Adipocyte (in vitro differentiated cells): ENCODE data around the gene KRTAP9-9.
"Not testable (repeated sequence)": the region's sequence is repeated elsewhere in the genome, so short reads cannot be mapped to it uniquely, and the experiment has no call there.

ENCODE experiments used
- DNase-seq: peaks from one replicate; pipeline ENCODE4 v3.0.0-alpha.2; 2015; ENCODE audit warnings: low read depth
- H3K27me3 ChIP-seq: replicated peaks from 2 replicates; pipeline ENCODE4 v1.7.0; 2013; ENCODE audit warnings: mild to moderate bottlenecking, low read length, moderate library complexity; ENCODE audit not compliant: control insufficient read depth, insufficient read depth
- H3K36me3 ChIP-seq: 2 replicates; pipeline ENCODE4 v1.7.0; 2013; ENCODE audit warnings: low read length, mild to moderate bottlenecking, moderate library complexity; ENCODE audit not compliant: control insufficient read depth, insufficient read depth, severe bottlenecking
- H3K4me1 ChIP-seq: 2 replicates; pipeline ENCODE4 v1.7.0; 2013; ENCODE audit warnings: mild to moderate bottlenecking, low read length, moderate library complexity; ENCODE audit not compliant: control insufficient read depth, insufficient read depth
- H3K4me3 ChIP-seq: 2 replicates; pipeline ENCODE4 v1.7.0; 2013; ENCODE audit warnings: mild to moderate bottlenecking, low read length, moderate library complexity
- H3K9ac ChIP-seq: 2 replicates; pipeline ENCODE4 v1.7.0; 2013; ENCODE audit warnings: mild to moderate bottlenecking, low read length, moderate library complexity
- H3K9me3 ChIP-seq: 2 replicates; pipeline ENCODE4 v1.7.0; 2013; ENCODE audit warnings: mild to moderate bottlenecking, low read length, moderate library complexity; ENCODE audit not compliant: control insufficient read depth

KRTAP9-9 gene

DNA sequence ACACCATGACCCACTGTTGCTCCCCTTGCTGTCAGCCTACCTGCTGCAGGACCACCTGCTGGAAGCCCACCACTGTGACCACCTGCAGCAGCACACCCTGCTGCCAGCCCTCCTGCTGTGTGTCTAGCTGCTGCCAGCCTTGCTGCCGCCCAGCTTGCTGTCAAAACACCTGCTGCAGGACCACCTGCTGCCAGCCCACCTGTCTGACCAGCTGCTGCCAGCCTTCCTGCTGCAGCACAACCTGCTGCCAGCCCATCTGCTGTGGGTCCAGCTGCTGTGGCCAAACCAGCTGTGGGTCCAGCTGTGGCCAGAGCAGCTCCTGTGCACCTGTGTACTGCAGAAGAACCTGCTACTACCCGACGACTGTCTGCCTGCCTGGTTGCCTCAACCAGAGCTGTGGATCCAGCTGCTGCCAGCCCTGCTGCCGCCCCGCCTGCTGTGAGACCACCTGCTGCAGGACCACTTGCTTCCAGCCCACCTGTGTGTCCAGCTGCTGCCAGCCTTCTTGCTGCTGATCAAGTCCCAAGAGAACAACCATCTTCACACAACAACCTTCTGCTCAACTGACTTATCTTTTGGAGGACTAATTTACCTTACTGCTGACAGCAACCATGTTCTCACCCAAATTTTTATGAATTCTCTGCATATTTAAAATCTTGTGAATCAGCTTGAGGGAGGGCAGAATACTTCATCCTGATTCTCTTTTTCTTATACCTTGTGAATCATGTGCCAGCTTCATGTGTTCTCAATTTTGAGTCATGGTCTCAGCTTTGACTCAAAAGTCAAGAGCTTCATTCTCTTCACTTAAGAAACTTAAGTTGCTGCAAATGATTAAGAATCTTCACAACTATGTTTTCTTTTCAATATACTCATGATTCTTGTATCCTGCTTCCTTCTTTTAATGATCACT, at the start of gene KRTAP9-9:
Gene KRTAP9-9 (plus strand): TSS at position 4 of the 910 bp plus-strand sequence.
- H3K27me3 ChIP-seq, H3K9ac ChIP-seq, H3K36me3 ChIP-seq, H3K4me3 ChIP-seq, H3K9me3 ChIP-seq: not testable (repeated sequence)
- peaks cover 23% of the 10 kb centered on the region for H3K4me1 ChIP-seq
- peak; percentile 43 for DNase-seq

DNA sequence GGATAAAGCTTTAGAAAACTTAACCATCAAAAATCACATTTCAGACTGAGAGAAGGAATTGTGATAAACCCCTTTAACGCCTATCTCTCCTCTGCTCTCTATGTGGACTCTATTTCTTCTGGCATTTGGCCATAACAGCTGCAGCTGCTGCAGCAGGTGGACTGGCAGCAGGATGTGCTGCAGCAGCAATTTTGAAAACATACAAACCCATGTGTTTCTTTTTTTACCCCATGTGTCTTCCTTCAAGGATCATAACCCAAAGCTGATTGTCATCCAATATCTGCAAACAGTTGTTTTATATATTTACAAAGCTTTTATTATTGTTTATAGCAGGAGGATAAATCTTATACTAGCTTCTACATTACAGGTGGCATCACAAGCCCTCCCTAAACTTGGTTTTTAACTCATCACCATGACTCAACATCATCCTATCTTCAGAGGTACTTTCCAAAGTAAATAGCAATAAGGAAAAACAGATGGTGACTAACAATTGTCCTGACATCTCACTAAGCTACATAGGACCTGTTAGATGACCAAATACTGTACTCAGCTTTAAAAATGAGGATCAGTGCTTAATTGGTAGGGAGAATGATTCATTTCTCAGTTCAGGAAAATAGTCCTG, 43.2 kb upstream of the KRTAP9-9 start:
- H3K4me3 ChIP-seq, result no peak overlapping the region
- peak; percentile 33 for DNase-seq

DNA sequence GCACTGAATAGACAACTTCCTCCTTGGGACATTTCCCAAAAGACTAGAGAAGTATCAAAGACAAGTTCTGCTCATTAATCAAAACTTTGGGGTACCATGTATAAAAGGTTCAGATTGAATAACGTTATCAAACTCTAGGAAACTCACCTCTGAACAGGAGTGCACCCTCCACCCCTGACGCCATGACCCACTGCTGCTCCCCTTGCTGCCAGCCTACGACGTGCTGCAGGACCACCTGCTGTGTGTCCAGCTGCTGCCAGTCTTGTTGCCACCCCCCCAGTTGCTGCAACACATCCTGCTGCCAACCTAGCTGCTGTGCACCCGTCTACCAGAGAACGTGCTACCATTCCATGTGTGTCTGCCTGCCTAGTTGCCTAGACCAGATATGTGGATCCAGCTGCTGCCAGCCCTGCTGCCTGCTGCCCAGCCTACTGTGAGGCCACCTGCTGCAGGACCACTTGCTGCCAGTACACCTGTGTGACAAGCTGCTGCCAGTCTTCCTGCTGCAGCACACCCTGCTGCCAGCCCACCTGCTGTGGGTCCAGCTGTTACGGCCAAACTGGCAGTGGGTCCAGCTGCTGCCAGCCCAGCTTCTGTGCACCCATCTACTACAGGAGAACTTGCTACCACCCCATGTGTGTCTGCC, 42.5 kb upstream of the KRTAP9-9 start:
- DNase-seq, result no peak
- Histone ChIP-seq H3K4me1 (no peaks in the 10 kb centered on the region), H3K9me3 (peaks cover 5% of the 10 kb centered on the region), H3K4me3 (no peak overlapping the region), H3K9ac (no peak overlapping the region), H3K27me3 (no peaks in the 10 kb centered on the region), H3K36me3 (no peaks in the 10 kb centered on the region)

More for the DNA sequence above, 43.2 kb upstream of the KRTAP9-9 start:
- Histone ChIP-seq H3K9ac (no peak overlapping the region), H3K27me3 (no peaks in the 10 kb centered on the region), H3K36me3 (no peaks in the 10 kb centered on the region), H3K9me3 (peaks cover 5% of the 10 kb centered on the region), H3K4me1 (no peaks in the 10 kb centered on the region)

DNA sequence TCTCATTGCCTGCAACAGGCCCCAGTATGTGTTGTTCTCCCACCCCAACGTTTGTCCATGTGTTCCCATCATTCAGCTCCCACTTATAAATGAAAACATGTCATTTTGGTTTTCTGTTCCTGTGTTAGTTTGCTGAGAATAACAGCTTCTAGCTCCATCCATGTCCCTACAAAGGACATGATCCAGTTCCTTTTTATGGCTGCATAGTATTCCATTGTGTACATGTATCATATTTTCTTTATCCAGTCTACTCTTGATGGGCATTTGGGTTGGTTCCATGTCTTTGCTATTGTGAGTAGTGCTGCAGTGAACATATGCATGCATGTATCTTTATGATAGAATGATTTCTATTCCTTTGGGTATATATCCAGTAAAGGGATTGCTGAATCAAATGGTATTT, 39.5 kb upstream of the KRTAP9-9 start:
- no peaks in the 10 kb centered on the region for H3K4me1 ChIP-seq
- H3K27me3 ChIP-seq, result no peaks in the 10 kb centered on the region
- no peaks in the 10 kb centered on the region for H3K9me3 ChIP-seq

DNA sequence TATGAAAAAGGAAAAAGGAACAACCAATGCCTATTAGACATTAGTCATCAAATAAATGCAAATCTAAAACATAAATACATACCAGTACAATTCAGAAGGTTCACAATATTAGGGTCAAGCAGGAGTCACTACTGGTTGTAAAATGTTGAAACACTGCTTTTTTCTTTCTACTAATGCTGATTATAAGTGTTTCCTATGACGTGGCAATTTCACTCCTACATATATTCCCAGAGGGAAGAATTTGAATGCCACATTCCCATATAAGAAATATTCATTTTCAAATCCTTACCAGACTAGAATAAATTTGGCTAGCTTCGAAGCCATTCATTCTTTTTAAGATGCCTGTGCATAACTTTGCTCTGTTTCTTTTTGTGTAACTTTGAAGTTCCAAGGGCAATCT, 31.4 kb upstream of the KRTAP9-9 start:
- Histone ChIP-seq H3K36me3 (no peaks in the 10 kb centered on the region), H3K9ac (no peak overlapping the region), H3K27me3 (peaks cover 5% of the 10 kb centered on the region), H3K9me3 (no peaks in the 10 kb centered on the region), H3K4me1 (no peaks in the 10 kb centered on the region), H3K4me3 (no peak overlapping the region)
- DNase-seq, result peak; percentile 12

More for the DNA sequence above, 39.5 kb upstream of the KRTAP9-9 start:
- no peak overlapping the region for H3K4me3 ChIP-seq
- no peak overlapping the region for H3K9ac ChIP-seq
- H3K36me3 ChIP-seq, result no peaks in the 10 kb centered on the region
- DNase-seq, result no peak

DNA sequence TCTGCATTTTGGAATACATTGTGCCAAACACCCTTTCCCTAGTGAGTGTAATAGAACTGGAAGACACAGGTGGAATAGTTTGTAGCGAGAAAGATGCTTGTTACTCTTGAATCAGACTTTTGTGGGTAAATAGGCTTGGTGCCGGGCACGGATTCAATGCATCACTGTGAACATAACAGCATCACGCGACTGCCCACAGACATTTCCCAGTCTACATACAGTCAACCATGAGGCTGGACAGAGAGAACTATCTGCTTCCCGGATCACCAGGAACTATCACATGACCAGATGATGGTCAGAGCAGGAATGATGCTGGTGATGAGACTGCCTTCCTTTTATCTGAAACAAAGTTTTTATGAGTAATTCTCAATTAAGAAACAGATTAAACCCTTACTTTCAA, 29.1 kb upstream of the KRTAP9-9 start:
- Histone ChIP-seq H3K27me3 (peaks cover 5% of the 10 kb centered on the region), H3K4me1 (no peaks in the 10 kb centered on the region), H3K4me3 (no peak overlapping the region), H3K9me3 (no peaks in the 10 kb centered on the region), H3K9ac (no peak overlapping the region), H3K36me3 (no peaks in the 10 kb centered on the region)
- DNase-seq, result no peak

DNA sequence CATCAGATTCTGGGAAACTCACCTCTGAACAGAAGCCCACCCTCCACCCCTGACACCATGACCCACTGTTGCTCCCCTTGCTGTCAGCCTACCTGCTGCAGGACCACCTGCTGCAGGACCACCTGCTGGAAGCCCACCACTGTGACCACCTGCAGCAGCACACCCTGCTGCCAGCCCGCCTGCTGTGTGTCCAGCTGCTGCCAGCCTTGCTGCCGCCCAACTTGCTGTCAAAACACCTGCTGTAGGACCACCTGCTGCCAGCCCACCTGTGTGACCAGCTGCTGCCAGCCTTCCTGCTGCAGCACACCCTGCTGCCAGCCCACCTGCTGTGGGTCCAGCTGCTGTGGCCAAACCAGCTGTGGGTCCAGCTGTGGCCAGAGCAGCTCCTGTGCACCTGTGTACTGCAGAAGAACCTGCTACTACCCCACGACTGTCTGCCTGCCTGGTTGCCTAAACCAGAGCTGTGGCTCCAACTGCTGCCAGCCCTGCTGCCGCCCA, 28.5 kb upstream of the KRTAP9-9 start, which contains the start of gene KRTAP9-2:
Gene KRTAP9-2 (plus strand): TSS at position 51 of the 498 bp plus-strand sequence. CDS start 7 bp downstream, at position 58.
- DNase-seq, H3K9me3 ChIP-seq, H3K9ac ChIP-seq, H3K36me3 ChIP-seq, H3K4me1 ChIP-seq, H3K4me3 ChIP-seq, H3K27me3 ChIP-seq: not testable (repeated sequence)

DNA sequence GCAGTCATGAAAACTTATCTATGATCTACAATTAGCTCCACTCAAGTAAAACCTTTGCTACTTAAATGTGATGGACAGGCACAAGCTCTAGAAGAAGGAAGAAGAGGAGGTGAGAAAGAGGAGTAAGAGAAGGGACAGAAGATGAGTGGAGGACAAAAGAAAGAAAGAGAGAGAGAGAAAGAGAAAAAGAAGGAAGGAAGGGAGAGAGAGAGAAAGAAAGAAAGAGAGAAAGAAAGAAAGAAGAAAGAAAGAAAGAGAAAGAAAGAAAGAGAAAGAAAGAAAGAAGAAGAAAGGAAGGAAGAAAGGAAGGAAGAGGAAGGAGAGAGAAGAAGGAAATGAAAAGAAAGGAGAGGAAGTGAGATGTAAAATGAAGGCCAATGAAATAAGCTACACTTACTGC, 25.1 kb upstream of the KRTAP9-9 start:
- no peak overlapping the region for H3K9ac ChIP-seq
- no peaks in the 10 kb centered on the region for H3K36me3 ChIP-seq
- peaks cover 21% of the 10 kb centered on the region for H3K27me3 ChIP-seq
- H3K9me3 ChIP-seq, result no peaks in the 10 kb centered on the region
- no peak overlapping the region for H3K4me3 ChIP-seq
- no peak for DNase-seq
- peaks cover 6% of the 10 kb centered on the region for H3K4me1 ChIP-seq

DNA sequence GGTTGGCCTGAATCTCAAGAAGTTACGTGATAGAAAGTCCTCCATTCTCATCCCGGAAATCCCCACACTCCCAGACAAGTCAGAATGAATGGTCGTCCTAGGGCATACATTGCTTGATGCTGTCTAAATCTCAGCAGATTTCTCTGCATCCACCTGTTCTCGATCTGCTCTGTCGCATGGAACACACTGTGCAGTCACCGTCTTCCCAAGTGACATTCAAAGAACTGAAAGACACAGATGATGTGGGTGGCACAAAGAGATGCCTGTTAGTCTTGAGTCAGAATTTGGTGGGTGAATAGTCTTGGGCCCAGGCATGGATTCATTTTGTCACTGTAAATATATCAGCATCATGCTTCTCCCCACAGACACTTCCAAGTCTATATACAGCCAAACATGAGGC, 23.5 kb upstream of the KRTAP9-9 start:
- DNase-seq, result no peak

DNA sequence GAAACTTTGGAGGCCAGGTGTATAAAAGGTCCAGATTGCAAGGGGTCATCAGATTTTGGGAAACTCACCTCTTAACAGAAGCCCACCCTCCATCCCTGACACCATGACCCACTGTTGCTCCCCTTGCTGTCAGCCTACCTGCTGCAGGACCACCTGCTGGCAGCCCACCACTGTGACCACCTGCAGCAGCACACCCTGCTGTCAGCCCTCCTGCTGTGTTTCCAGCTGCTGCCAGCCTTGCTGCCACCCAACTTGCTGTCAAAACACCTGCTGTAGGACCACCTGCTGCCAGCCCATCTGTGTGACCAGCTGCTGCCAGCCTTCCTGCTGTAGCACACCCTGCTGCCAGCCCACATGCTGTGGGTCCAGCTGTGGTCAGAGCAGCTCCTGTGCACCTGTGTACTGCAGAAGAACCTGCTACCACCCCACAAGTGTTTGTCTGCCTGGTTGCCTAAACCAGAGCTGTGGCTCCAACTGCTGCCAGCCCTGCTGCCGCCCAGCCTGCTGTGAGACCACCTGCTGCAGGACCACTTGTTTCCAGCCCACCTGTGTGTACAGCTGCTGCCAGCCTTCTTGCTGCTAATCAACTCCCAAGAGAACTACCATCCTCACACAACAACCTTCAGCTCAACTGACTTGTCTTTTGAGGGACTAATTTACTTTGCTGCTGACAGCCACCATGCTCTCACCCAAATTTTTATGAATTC, 22.6 kb upstream of the KRTAP9-9 start, which contains the start of gene KRTAP9-3:
Gene KRTAP9-3 (plus strand): TSS at position 51 of the 707 bp plus-strand sequence. CDS start 53 bp downstream, at position 104.
- H3K9me3 ChIP-seq, DNase-seq, H3K9ac ChIP-seq, H3K4me3 ChIP-seq, H3K36me3 ChIP-seq, H3K4me1 ChIP-seq: not testable (repeated sequence)
- H3K27me3 ChIP-seq, result peaks cover 16% of the 10 kb centered on the region

More for the DNA sequence above, 23.5 kb upstream of the KRTAP9-9 start:
- H3K9me3 ChIP-seq, result no peaks in the 10 kb centered on the region
- H3K4me1 ChIP-seq, result peaks cover 6% of the 10 kb centered on the region
- peaks cover 16% of the 10 kb centered on the region for H3K27me3 ChIP-seq
- no peak overlapping the region for H3K9ac ChIP-seq
- no peaks in the 10 kb centered on the region for H3K36me3 ChIP-seq
- H3K4me3 ChIP-seq, result no peak overlapping the region
